Epithelial cell of proximal tubule (primary cell): ENCODE results near the gene ENTPD2. TPM values are rescaled to one million over a fixed set of nuclear protein-coding genes. Genes with fewer than 3 reads are reported as not detected.

Experiments
- DNase-seq: peaks from one replicate; pipeline ENCODE4 v3.0.0-alpha.2; 2011; ENCODE audit warnings: low read depth
- H3K4me3 ChIP-seq: 2 replicates; pipeline ENCODE4 v1.5.1; 2011; ENCODE audit warnings: low read depth, mild to moderate bottlenecking, low read length
- CTCF ChIP-seq: conservative IDR thresholded peaks from 2 replicates; pipeline ENCODE4 v1.5.1; 2012; ENCODE audit warnings: low read depth, mild to moderate bottlenecking, low read length
- total RNA-seq: library from RNA; depleted of rRNA; stranded (reverse); fragments of >200 nt; gene quantifications from 2 replicates; pipeline ENCODE4 v1.2.3, GENCODE V29; 2015

Gene ENTPD2
- total RNA-seq, 1 donor from 2014 or later: not detected

- DNase-seq: no peak
- H3K4me3 ChIP-seq: no peak overlapping the region
These were observed 20.1 kb upstream of the ENTPD2 start for GRCh38 chr9:137073992-137074399.

GRCh38 chr9:137071282-137071681 is 17.4 kb upstream of the ENTPD2 start:
- peak overlapping the region; percentile 55 for H3K4me3 ChIP-seq
- no peak for TF ChIP-seq CTCF
- no peak for DNase-seq

More at GRCh38 chr9:137073992-137074399, 20.1 kb upstream of the ENTPD2 start:
- no peak for TF ChIP-seq CTCF

GRCh38 chr9:137070906-137071275 is 17.0 kb upstream of the ENTPD2 start:
- H3K4me3 ChIP-seq: peak overlapping the region; percentile 55
- DNase-seq: no peak
- TF ChIP-seq CTCF: peak; percentile 17

GRCh38 chr9:137070201-137070905 is 16.5 kb upstream of the ENTPD2 start, which contains the start of gene SAPCD2:
SAPCD2 (minus strand) TSS chr9:137070557; CDS start chr9:137070460, 97 bp downstream.
- no peak for TF ChIP-seq CTCF
- DNase-seq: no peak
- H3K4me3 ChIP-seq: peak within 1 kb of the TSS; percentile 55

GRCh38 chr9:137069508-137070091 is 15.7 kb upstream of the ENTPD2 start:
- TF ChIP-seq CTCF: no peak
- DNase-seq: no peak
- H3K4me3 ChIP-seq: peak overlapping the region; percentile 55

- H3K4me3 ChIP-seq: peak overlapping the region; percentile 44
- DNase-seq: no peak
- no peak for TF ChIP-seq CTCF
These were observed 15.0 kb upstream of the ENTPD2 start for GRCh38 chr9:137068539-137069507.
